SK-N-SH treated with all-trans-retinoic acid at 6 μM for 48 hours (cell line): Measurements from ENCODE around the gene UFD1.

ENCODE experiments used
- ATAC-seq: fragments of 200-7000 bp; cut with Tn5 transposase; 3 replicates; pipeline ENCODE4 v1.9.1; 2020; ENCODE audit warnings: mild to moderate bottlenecking, moderate library complexity
- ARNTL ChIP-seq: fragments of 450-650 bp; formaldehyde crosslinking; IDR thresholded peaks from 2 replicates; pipeline ENCODE4 v1.5.0; 2020; ENCODE audit warnings: low read depth, mild to moderate bottlenecking, moderate library complexity, borderline replicate concordance
- BACH2 ChIP-seq: fragments of 250-450 bp; sonication (Bioruptor Pico); IDR thresholded peaks from 2 replicates; pipeline ENCODE4 v1.9.0; 2021; ENCODE audit warnings: mild to moderate bottlenecking, borderline replicate concordance
- CREB5 ChIP-seq: fragments of 250-450 bp; sonication (Bioruptor Pico); IDR thresholded peaks from 2 replicates; pipeline ENCODE4 v1.5.1; 2020; ENCODE audit warnings: low read depth, mild to moderate bottlenecking, moderate library complexity
- GLIS3 ChIP-seq: fragments of 250-450 bp; sonication (Bioruptor Pico); IDR thresholded peaks from 2 replicates; pipeline ENCODE4 v1.5.0; 2020; ENCODE audit warnings: mild to moderate bottlenecking, moderate library complexity
- ISL1 ChIP-seq: fragments of 250-450 bp; sonication (Bioruptor Pico); IDR thresholded peaks from 2 replicates; pipeline ENCODE4 v2.1.2; 2022; ENCODE audit warnings: mild to moderate bottlenecking, moderate library complexity
- PATZ1 ChIP-seq: fragments of 250-450 bp; sonication (Bioruptor Pico); IDR thresholded peaks from 2 replicates; pipeline ENCODE4 v1.8.0; 2020; ENCODE audit warnings: mild to moderate bottlenecking, moderate library complexity, borderline replicate concordance
- PPARA ChIP-seq: fragments of 250-450 bp; sonication (Bioruptor Pico); IDR thresholded peaks from 2 replicates; pipeline ENCODE4 v1.5.0; 2020; ENCODE audit warnings: mild to moderate bottlenecking, borderline replicate concordance
- RARB ChIP-seq: fragments of 250-450 bp; sonication (Bioruptor Pico); IDR thresholded peaks from 2 replicates; pipeline ENCODE4 v1.8.0; 2021; ENCODE audit warnings: mild to moderate bottlenecking, moderate library complexity
- SNAI2 ChIP-seq: fragments of 250-450 bp; sonication (Bioruptor Pico); IDR thresholded peaks from 2 replicates; pipeline ENCODE4 v1.5.0; 2020; ENCODE audit warnings: mild to moderate bottlenecking, moderate library complexity
- TOX ChIP-seq: fragments of 250-450 bp; sonication (Bioruptor Pico); IDR thresholded peaks from 2 replicates; pipeline ENCODE4 v1.8.0; 2021; ENCODE audit warnings: mild to moderate bottlenecking, moderate library complexity, borderline replicate concordance
- ZFP3 ChIP-seq: fragments of 250-450 bp; sonication (Bioruptor Pico); IDR thresholded peaks from 2 replicates; pipeline ENCODE4 v1.5.0; 2020; ENCODE audit warnings: mild to moderate bottlenecking, moderate library complexity
- ZNF565 ChIP-seq: fragments of 450-650 bp; formaldehyde crosslinking; conservative IDR thresholded peaks from 2 replicates; pipeline ENCODE4 v1.5.0; 2020; ENCODE audit warnings: low read depth, mild to moderate bottlenecking, moderate library complexity
- ZNF70 ChIP-seq: fragments of 450-650 bp; formaldehyde crosslinking; IDR thresholded peaks from 2 replicates; pipeline ENCODE4 v1.5.0; 2020; ENCODE audit warnings: mild to moderate bottlenecking, moderate library complexity
- ZNF8 ChIP-seq: fragments of 450-650 bp; formaldehyde crosslinking; IDR thresholded peaks from 2 replicates; pipeline ENCODE4 v1.5.0; 2020; ENCODE audit warnings: mild to moderate bottlenecking, moderate library complexity
- TF ChIP-seq, protein P1 (sequence below): fragments of 250-450 bp; sonication (Bioruptor Pico); IDR thresholded peaks from 2 replicates; pipeline ENCODE4 v1.5.1; 2021; ENCODE audit warnings: mild to moderate bottlenecking, moderate library complexity
- TF ChIP-seq, protein P2 (sequence below): fragments of 250-450 bp; sonication (Bioruptor Pico); IDR thresholded peaks from 2 replicates; pipeline ENCODE4 v1.8.0; 2021; ENCODE audit warnings: low read depth, mild to moderate bottlenecking, moderate library complexity, borderline replicate concordance
- TF ChIP-seq, protein P3 (sequence below): fragments of 250-450 bp; sonication (Bioruptor Pico); IDR thresholded peaks from 2 replicates; pipeline ENCODE4 v1.5.0; 2020; ENCODE audit warnings: mild to moderate bottlenecking, moderate library complexity

UFD1 gene

GRCh38 chr22:19522881-19523239 lies 43.9 kb upstream of the UFD1 start (continued):
- TF ChIP-seq, protein P1, sequence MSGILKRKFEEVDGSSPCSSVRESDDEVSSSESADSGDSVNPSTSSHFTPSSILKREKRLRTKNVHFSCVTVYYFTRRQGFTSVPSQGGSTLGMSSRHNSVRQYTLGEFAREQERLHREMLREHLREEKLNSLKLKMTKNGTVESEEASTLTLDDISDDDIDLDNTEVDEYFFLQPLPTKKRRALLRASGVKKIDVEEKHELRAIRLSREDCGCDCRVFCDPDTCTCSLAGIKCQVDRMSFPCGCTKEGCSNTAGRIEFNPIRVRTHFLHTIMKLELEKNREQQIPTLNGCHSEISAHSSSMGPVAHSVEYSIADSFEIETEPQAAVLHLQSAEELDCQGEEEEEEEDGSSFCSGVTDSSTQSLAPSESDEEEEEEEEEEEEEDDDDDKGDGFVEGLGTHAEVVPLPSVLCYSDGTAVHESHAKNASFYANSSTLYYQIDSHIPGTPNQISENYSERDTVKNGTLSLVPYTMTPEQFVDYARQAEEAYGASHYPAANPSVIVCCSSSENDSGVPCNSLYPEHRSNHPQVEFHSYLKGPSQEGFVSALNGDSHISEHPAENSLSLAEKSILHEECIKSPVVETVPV, result no peak

DNA sequence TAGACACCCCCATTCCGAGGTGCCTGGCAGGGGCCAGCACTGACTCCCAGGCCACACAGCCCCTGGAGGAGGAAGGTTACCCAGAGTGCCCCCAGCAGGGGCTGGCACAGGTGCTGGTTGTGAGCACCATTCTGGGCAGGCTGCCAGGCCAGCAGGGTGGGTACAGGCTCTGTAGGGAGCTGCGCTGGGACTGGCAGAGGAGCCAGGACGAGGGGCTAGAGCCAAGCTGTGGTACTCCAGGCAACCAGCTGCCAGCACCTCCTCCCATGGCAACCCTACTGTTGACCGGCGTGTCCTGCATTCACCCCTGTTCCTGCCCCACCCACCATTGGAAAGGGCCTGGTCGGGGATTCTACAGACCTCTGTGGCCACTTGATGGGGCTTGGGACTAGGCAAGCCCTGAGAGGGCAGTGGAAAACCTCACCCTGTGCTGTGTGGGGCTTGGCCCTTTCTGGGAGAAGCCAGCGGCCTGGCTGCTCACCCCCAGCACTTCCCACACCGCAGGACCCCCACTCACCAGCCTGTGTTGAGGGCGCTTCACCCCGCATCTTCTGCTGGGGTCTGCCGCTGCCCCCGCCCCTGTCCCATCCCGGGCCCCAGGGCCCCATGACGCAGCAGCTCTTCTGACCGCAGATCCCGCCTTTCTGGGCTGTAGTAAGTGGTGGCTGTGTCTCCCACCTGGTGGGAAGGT lies 43.3 kb upstream of the UFD1 start:
- TF ChIP-seq PPARA (CRISPR knock-in tag), result no peak
- TF ChIP-seq BACH2 (CRISPR knock-in tag), result no peak
- TF ChIP-seq, protein P1, result no peak
- TF ChIP-seq ZFP3 (CRISPR knock-in tag), result no peak
- no peak for TF ChIP-seq ZNF565
- no peak for TF ChIP-seq ARNTL
- no peak for TF ChIP-seq ISL1
- TF ChIP-seq TOX (CRISPR knock-in tag), result no peak
- no peak for TF ChIP-seq GLIS3 (CRISPR knock-in tag)
- no peak for TF ChIP-seq ZNF70 (CRISPR knock-in tag)
- ATAC-seq, result no peak

- TF ChIP-seq TOX (CRISPR knock-in tag) (no peak), BACH2 (CRISPR knock-in tag) (no peak), ZFP3 (CRISPR knock-in tag) (no peak), SNAI2 (CRISPR knock-in tag) (no peak), ZNF8 (no peak), ISL1 (no peak), PATZ1 (CRISPR knock-in tag) (no peak), GLIS3 (CRISPR knock-in tag) (no peak), PPARA (CRISPR knock-in tag) (no peak), ZNF565 (no peak)
- TF ChIP-seq, protein P1, result no peak
- TF ChIP-seq, protein P2, sequence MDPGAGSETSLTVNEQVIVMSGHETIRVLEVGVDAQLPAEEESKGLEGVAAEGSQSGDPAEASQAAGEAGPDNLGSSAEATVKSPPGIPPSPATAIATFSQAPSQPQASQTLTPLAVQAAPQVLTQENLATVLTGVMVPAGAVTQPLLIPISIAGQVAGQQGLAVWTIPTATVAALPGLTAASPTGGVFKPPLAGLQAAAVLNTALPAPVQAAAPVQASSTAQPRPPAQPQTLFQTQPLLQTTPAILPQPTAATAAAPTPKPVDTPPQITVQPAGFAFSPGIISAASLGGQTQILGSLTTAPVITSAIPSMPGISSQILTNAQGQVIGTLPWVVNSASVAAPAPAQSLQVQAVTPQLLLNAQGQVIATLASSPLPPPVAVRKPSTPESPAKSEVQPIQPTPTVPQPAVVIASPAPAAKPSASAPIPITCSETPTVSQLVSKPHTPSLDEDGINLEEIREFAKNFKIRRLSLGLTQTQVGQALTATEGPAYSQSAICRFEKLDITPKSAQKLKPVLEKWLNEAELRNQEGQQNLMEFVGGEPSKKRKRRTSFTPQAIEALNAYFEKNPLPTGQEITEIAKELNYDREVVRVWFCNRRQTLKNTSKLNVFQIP (CRISPR knock-in tag), result no peak
- ATAC-seq, result no peak
Observed at GRCh38 chr22:19520566-19521305, 41.7 kb upstream of the UFD1 start.

DNA sequence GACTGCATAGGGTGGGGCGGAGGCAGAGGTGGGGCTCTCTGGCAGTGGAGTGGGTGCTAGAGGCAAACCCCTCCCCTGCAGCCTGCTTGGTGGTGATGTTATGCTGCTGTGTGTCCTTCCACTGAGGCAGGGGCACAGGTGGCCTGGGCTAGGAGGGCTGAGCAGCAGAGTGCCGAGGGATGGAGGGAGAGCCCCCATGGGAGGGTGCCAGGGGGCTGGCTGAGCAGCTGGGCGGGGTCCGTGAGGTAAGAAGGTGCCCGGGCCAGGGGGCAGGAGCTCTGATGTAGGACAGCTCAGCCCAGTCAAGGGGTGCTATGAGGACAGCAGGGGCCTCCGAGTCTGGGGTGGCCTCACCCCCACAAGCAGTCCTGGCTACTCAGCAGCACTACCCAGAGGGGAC lies 41.0 kb upstream of the UFD1 start:
- no peak for ATAC-seq
- TF ChIP-seq CREB5 (no peak), ZNF8 (no peak), RARB (CRISPR knock-in tag) (no peak)
- TF ChIP-seq, protein P3, sequence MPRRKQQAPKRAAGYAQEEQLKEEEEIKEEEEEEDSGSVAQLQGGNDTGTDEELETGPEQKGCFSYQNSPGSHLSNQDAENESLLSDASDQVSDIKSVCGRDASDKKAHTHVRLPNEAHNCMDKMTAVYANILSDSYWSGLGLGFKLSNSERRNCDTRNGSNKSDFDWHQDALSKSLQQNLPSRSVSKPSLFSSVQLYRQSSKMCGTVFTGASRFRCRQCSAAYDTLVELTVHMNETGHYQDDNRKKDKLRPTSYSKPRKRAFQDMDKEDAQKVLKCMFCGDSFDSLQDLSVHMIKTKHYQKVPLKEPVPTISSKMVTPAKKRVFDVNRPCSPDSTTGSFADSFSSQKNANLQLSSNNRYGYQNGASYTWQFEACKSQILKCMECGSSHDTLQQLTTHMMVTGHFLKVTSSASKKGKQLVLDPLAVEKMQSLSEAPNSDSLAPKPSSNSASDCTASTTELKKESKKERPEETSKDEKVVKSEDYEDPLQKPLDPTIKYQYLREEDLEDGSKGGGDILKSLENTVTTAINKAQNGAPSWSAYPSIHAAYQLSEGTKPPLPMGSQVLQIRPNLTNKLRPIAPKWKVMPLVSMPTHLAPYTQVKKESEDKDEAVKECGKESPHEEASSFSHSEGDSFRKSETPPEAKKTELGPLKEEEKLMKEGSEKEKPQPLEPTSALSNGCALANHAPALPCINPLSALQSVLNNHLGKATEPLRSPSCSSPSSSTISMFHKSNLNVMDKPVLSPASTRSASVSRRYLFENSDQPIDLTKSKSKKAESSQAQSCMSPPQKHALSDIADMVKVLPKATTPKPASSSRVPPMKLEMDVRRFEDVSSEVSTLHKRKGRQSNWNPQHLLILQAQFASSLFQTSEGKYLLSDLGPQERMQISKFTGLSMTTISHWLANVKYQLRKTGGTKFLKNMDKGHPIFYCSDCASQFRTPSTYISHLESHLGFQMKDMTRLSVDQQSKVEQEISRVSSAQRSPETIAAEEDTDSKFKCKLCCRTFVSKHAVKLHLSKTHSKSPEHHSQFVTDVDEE (CRISPR knock-in tag), result no peak
- TF ChIP-seq, protein P1, result no peak
